GM18519 (cell line): ENCODE results near the gene CD244.

Source experiments
- ATAC-seq: cut with Tn5 transposase; IDR thresholded peaks from one replicate; pipeline ENCODE4 v1.9.1; 2021; ENCODE audit warnings: mild to moderate bottlenecking, moderate library complexity; ENCODE audit not compliant: unreplicated experiment, low FRiP score

CD244 gene

GRCh38 chr1:160850993-160851392, 11.7 kb downstream of the CD244 start:
- no peak for ATAC-seq

- no peak for ATAC-seq
Observed at GRCh38 chr1:160850541-160850940, 12.1 kb downstream of the CD244 start.

GRCh38 chr1:160846281-160846680, 16.4 kb downstream of the CD244 start:
- no peak for ATAC-seq

DNA sequence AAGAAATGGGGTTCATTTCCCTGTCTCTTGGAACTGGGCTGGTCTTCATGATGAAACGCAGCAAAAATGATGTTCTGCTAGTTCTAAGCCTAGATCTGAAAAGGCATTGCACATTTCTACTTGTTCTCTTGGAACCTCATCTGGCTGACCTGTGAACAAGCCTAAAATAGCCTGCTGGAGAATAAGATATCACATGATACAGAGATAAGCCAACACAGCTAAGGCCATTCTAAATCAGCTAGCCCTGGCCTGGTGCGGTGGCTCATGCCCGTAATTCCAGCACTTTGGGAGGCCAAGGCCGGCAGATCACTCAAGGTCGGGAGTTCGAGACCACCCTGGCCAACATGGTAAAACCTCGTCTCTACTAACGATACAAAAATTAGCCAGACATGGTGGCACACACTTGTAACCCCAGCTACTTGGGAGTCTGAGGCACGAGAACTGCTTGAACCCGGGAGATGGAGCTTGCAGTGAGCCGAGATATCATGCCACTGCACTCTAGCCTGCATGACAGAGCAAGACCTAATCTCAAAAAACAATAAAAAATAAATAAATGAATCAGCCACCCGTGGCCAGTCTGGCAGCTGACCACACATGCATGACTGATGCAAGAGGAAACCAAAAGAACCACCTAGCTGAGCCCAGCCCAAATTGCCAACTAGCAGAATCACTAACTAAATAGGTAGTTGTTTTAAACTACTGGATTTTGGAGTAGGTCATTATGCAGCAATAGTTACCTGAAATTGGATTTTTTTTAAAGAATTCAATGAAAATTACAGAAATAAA, 18.0 kb downstream of the CD244 start:
- ATAC-seq: no peak

- ATAC-seq: no peak
Observed at GRCh38 chr1:160841079-160841478, 21.6 kb downstream of the CD244 start.

DNA sequence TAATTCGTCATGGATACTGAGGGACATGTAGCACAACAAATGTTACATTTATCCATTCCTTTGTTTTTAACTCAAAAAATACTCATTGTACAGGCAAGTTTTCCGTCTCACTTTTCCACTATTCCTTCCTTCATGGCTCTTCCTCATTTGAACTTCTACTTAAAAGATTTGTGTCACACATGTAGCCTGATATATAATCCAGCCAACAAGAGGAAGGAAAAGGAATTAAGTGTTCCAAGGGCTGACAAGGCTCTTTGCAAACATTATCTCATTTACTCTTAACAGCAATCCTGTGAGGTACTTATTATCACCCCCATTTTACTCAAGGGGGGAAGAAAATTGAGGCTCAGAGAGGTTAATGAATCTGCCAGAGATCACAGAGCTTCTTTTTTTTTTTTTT, 22.9 kb downstream of the CD244 start:
- ATAC-seq: no peak

- no peak for ATAC-seq
Observed at GRCh38 chr1:160838888-160839287, 23.8 kb downstream of the CD244 start.

- peak; percentile 43 for ATAC-seq
Observed at GRCh38 chr1:160837558-160838205, 25.0 kb downstream of the CD244 start.

GRCh38 chr1:160836981-160837557, 25.6 kb downstream of the CD244 start:
- ATAC-seq: no peak

DNA sequence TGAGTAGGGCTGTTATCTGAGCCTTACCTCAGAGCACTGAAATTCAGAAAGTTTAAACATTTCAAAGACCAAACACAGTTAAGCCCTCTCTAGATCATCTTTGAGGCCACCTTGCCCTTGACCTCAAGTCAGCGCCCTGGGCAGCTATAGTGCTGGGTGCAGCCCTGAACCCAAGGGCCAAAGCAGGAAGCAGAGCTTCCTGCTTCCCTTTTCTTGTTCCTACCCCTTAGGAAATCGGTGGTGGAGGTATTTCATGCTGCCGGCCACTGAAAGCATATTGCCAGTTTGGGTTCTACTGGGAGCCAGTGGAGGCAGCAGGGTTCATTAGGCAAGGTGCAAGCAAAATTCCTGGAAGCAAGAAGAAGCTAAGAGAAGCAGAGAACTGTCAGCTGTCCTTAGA, 26.1 kb downstream of the CD244 start:
- no peak for ATAC-seq

GRCh38 chr1:160835751-160836150, 26.9 kb downstream of the CD244 start:
- no peak for ATAC-seq

DNA sequence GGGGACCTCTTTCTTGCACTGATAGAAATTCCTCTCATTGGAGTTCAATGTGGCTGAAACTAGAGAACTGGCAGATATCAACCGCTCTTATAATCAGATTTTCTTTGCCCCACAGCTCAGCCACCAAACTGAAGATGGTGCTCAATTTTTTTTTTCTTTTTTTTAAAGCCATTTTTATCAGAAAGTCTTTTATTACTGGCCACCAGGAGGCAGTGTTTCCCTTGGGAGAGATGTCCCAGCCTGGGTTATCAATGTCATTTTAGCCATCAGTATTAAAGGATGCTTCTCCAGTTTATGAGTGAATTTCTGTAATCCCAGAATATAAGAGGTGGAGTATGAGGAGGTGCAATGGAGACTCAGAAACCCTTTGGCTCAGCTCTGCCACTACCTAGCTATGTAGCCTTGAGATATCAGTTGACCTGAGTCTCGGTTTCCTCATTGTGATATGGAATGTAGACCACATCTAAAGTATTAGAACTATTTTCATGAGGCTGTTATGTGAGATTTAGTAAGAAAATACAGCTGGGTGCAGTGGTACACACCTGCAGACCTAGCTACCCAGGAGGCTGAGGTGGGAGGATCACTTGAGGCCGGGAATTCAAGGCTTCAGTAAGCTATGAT, 27.6 kb downstream of the CD244 start:
- no peak for ATAC-seq

- no peak for ATAC-seq
Observed at GRCh38 chr1:160830321-160831153, 32.1 kb downstream of the CD244 start.

DNA sequence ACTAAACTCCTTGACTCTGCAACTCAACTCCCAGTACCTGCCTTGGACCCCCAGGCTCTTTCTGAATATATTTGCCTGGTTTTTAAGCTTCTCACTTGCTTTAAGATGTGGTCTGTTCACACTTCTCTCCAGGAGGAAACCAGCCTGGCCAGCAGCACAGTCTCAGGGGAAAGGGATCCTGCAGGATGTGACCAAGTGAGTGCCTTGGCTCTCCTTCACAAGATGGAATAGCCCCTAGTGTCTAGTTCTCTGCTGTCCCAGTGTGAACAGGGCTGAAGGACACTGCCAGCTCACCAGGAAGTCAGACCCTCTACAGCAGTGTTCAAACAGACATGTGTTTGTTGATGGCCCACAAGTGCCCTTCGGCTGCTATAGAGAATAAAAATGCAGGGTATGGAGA, 32.9 kb downstream of the CD244 start:
- no peak for ATAC-seq

GRCh38 chr1:160827418-160827817, 35.3 kb downstream of the CD244 start:
- no peak for ATAC-seq

GRCh38 chr1:160826546-160826945, 36.1 kb downstream of the CD244 start:
- no peak for ATAC-seq

- no peak for ATAC-seq
Observed at GRCh38 chr1:160823296-160823695, 39.4 kb downstream of the CD244 start.

DNA sequence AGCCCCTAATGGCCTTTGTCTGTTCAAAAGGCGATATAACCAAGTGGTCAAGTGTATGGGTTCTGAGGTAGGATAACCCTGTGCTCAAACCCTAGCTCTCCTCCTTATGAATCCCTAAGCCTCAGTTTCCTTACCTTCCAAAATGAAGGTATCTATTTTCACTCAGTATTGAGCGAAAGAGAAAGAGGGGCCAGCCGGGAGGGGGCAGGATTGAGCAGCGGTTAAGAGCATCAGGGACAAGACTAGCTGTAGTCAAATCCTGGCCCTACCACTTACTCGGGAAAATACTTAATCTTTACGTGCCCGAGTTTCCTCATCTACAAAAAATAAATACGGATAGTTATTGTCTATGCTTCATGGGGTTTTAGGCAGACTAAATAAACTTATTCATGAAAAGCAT, 41.1 kb downstream of the CD244 start:
- ATAC-seq: no peak

DNA sequence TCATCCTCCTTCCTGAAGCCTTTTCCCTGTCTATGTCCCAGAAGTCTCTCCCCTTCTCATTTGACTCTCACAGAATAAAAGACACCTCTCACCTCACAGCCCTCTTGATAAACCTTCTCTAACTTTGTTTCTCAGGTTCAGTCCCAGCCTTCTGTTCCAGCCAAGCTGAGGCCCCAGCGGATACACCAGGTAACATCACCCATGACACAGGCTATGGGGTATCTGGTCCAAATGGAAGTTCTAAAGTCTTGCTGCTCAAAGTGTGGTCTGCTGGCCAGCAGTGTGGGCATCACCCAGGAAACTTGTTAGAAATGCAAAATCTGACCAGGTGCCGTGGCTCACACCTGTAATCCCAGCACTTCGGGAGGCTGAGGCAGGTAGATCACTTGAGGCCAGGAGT, 43.5 kb downstream of the CD244 start:
- ATAC-seq: no peak

- ATAC-seq: no peak
Observed at GRCh38 chr1:160818207-160818937, 44.3 kb downstream of the CD244 start.
